Coronary artery (tissue), 2 donors: Measurements from ENCODE around the gene ADGRL1.
"Not testable (repeated sequence)": the region's sequence is repeated elsewhere in the genome, so short reads cannot be mapped to it uniquely, and the experiment has no call there.

Experiments
- DNase-seq: peaks from one replicate; pipeline ENCODE4 v3.0.0-alpha.2; 2017; ENCODE audit warnings: low spot score
- H3K27ac ChIP-seq, 2 donors: fragments of 200-600 bp; sonication (generic); one replicate each; pipeline ENCODE4 v1.5.1; 2016 to 2019
- H3K4me3 ChIP-seq: fragments of 200-600 bp; sonication (generic); 2 replicates; pipeline ENCODE4 v1.5.1; 2016; ENCODE audit warnings: mild to moderate bottlenecking, moderate library complexity
- TF ChIP-seq, protein P1 (sequence below): fragments of 200-600 bp; sonication (generic); IDR thresholded peaks from one replicate; pipeline ENCODE4 v1.5.1; 2019; ENCODE audit warnings: antibody characterized with exemption

ADGRL1 gene

GRCh38 chr19:14206737-14207726 is 1.1 kb upstream of the ADGRL1 start:
- Histone ChIP-seq H3K27ac (peak overlapping the region; percentile 25 to 76), H3K4me3 (peak overlapping the region; percentile 79)
- peak; percentile 93 for DNase-seq

DNA sequence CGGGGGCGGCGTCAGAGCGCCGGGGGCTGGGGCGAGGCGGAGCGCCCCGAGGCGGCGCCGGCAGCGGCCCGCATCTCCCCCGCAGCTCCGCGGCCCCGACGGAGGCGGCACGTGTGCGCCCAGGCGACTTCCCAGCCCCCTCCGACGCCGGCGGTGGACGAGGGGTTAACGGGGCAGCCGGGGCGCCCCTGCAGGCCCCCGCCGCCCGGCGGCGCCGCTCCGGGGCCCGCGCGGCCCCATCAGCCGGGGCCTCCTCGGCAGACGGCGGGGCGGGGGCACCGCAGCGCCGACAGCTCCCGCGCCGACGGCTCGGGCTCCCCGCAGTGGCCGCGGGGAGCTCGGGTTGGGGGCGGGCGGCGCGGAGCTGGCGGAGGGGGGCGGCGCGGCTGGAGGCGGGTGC is 339 bp upstream of the ADGRL1 start:
- peak overlapping the region; percentile 79 for H3K4me3 ChIP-seq
- H3K27ac ChIP-seq, result peak overlapping the region in 1 of 2 donors; percentile 76
- not testable (repeated sequence) for DNase-seq

GRCh38 chr19:14204676-14205451 is 1.1 kb downstream of the ADGRL1 start:
- DNase-seq, H3K27ac ChIP-seq: not testable (repeated sequence)
- H3K4me3 ChIP-seq, result peak overlapping the region; percentile 79

DNA sequence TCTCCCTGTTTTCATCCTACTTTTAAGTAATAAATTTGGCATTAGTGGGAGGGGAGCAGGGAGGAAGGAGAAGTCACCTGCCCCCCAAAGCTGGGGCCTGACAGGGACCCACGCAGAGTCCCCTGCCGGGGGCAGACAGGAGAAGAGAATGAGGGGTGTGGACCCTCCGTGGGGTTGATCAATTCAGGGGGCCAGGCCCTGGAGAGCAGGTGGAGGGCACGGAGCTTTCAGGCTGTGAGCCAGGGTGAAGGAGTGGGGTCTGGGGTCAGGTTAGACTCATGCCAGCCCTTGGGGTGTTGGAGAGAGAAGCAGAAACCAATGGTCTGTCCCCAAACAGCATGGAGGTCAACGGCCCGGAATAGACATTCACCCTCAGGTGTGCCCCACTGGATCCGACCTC is 1.8 kb downstream of the ADGRL1 start:
- DNase-seq, result not testable (repeated sequence)

DNA sequence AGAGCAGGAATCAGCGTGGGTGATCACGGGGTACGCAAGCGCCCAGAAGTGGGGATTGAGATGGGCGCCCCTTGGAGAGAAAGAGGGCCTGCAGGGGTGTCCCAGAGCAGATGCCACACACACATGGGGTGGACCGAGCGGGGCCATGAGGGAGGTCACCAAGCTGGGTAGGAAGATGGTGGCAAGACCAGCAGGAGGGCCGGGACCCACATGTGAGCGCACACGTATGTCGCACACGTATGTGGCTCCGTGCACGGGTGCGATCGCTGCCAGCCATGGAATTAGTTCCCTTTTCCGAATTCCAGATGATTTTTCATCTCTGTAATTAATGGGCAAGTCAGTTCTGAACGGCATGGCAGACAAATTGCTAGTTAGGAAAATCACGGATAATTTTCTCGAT is 2.2 kb downstream of the ADGRL1 start:
- DNase-seq, H3K4me3 ChIP-seq, H3K27ac ChIP-seq: not testable (repeated sequence)

More for the DNA sequence above, 1.8 kb downstream of the ADGRL1 start:
- peak overlapping the region; percentile 79 for H3K4me3 ChIP-seq
- H3K27ac ChIP-seq, result not testable (repeated sequence)

GRCh38 chr19:14203177-14203576 is 2.8 kb downstream of the ADGRL1 start:
- no peak overlapping the region for H3K4me3 ChIP-seq
- TF ChIP-seq, protein P1, sequence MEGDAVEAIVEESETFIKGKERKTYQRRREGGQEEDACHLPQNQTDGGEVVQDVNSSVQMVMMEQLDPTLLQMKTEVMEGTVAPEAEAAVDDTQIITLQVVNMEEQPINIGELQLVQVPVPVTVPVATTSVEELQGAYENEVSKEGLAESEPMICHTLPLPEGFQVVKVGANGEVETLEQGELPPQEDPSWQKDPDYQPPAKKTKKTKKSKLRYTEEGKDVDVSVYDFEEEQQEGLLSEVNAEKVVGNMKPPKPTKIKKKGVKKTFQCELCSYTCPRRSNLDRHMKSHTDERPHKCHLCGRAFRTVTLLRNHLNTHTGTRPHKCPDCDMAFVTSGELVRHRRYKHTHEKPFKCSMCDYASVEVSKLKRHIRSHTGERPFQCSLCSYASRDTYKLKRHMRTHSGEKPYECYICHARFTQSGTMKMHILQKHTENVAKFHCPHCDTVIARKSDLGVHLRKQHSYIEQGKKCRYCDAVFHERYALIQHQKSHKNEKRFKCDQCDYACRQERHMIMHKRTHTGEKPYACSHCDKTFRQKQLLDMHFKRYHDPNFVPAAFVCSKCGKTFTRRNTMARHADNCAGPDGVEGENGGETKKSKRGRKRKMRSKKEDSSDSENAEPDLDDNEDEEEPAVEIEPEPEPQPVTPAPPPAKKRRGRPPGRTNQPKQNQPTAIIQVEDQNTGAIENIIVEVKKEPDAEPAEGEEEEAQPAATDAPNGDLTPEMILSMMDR, result no peak
- H3K27ac ChIP-seq, result no peak overlapping the region
- DNase-seq, result no peak

- not testable (repeated sequence) for H3K4me3 ChIP-seq, H3K27ac ChIP-seq, DNase-seq
Observed at GRCh38 chr19:14201481-14201880, 4.5 kb downstream of the ADGRL1 start.

GRCh38 chr19:14200147-14200841 is 5.7 kb downstream of the ADGRL1 start:
- H3K4me3 ChIP-seq, H3K27ac ChIP-seq, DNase-seq: not testable (repeated sequence)

- DNase-seq, result no peak
- TF ChIP-seq, protein P1, result no peak
- Histone ChIP-seq H3K4me3 (no peak overlapping the region), H3K27ac (no peak overlapping the region)
Observed at GRCh38 chr19:14198384-14199376, 7.3 kb downstream of the ADGRL1 start.

DNA sequence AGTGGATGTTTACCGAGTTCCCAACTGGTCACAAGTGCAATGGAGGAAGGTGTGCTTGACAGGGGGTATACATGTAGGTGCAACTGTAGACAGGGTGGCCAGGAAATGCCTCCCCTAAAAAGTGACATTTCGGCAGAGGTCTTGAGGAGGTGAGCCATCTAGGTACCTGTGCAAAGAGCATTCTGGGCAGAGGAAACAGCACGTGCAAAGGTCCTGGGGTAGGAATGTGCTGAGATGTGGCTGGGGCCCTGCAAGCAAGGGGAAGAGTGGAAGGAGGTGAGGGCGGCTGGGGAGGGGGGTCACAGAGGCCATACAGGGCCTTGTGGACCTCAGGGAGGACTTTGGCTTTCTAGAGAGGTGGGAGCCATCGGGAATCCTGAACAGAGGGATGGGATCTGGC is 8.1 kb downstream of the ADGRL1 start:
- TF ChIP-seq, protein P1, result no peak
- DNase-seq, result no peak
- no peak overlapping the region for H3K4me3 ChIP-seq
- H3K27ac ChIP-seq, result no peak overlapping the region

DNA sequence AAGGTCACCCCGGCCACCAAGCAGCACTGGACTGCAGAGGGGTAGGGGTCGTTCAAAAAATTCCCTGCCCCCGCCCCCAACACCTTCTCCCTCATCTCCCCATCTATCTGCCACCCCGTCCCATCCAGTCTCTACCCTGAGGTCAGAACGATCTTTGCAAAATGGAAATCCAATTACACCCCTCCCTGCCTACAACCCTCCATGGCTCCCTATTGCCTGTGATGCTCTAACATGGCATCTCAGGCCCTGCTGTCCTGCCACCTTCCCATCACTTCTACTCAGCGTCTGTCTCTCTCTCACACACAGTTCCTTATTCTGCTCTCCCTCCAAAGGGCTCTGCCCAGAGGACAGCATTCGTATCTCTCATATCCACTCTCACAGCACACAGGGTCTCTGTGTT is 8.7 kb downstream of the ADGRL1 start:
- not testable (repeated sequence) for H3K27ac ChIP-seq, H3K4me3 ChIP-seq, DNase-seq
